Raji (cell line): Measurements from ENCODE around the gene MAP3K14.

Source experiments
- POLR2A ChIP-seq: IDR thresholded peaks from 2 replicates; pipeline ENCODE4 v1.6.1; 2011; ENCODE audit warnings: low read depth, low read length, control low read depth; ENCODE audit not compliant: insufficient read depth

Gene MAP3K14

GRCh38 chr17:45248132-45248957 is 68.5 kb downstream of the MAP3K14 start:
- 0 out of 2 replicates have a peak, but pooled peaks have one; percentile 12 for TF ChIP-seq POLR2A

- TF ChIP-seq POLR2A, result peak; percentile 63
Measured at GRCh38 chr17:45247429-45248131, 69.2 kb downstream of the MAP3K14 start.

GRCh38 chr17:45246861-45247428 is 69.9 kb downstream of the MAP3K14 start:
- no peak for TF ChIP-seq POLR2A

- no peak for TF ChIP-seq POLR2A
Measured at GRCh38 chr17:45246338-45246737, 70.5 kb downstream of the MAP3K14 start.

- no peak for TF ChIP-seq POLR2A
Measured at GRCh38 chr17:45244725-45245656, 71.8 kb downstream of the MAP3K14 start.

- no peak for TF ChIP-seq POLR2A
Measured at GRCh38 chr17:45243750-45244149, 73.1 kb downstream of the MAP3K14 start.

- no peak for TF ChIP-seq POLR2A
Measured at GRCh38 chr17:45242029-45242414, 74.8 kb downstream of the MAP3K14 start.

GRCh38 chr17:45241328-45242028 is 75.3 kb downstream of the MAP3K14 start:
- TF ChIP-seq POLR2A, result no peak

- no peak for TF ChIP-seq POLR2A
Measured at GRCh38 chr17:45240905-45241327, 75.9 kb downstream of the MAP3K14 start.

- TF ChIP-seq POLR2A, result no peak
Measured at GRCh38 chr17:45238155-45238774, 78.6 kb downstream of the MAP3K14 start.

- TF ChIP-seq POLR2A, result no peak
Measured at GRCh38 chr17:45237686-45238085, 79.1 kb downstream of the MAP3K14 start.

GRCh38 chr17:45236282-45236606 is 80.6 kb downstream of the MAP3K14 start:
- no peak for TF ChIP-seq POLR2A

GRCh38 chr17:45235416-45236281 is 81.2 kb downstream of the MAP3K14 start:
- TF ChIP-seq POLR2A, result no peak
